IgD-negative memory B cell (primary cell): ENCODE measurements around the gene GDF9. TPM values are rescaled to one million over a fixed set of nuclear protein-coding genes. Genes with fewer than 3 reads are reported as not detected.

Source experiments
- H3K27ac Mint-ChIP-seq, 3 donors: one replicate each; pipeline ENCODE4 v1.8.0; 2020 to 2022; ENCODE audit warnings: mild to moderate bottlenecking in 3 of 3, mixed read lengths in 3 of 3, moderate library complexity in 1 of 3
- H3K27me3 Mint-ChIP-seq: one replicate; pipeline ENCODE4 v1.8.0; 2021; ENCODE audit warnings: mixed read lengths
- H3K36me3 Mint-ChIP-seq: one replicate; pipeline ENCODE4 v1.8.0; 2020; ENCODE audit warnings: mild to moderate bottlenecking, mixed read lengths
- H3K4me1 Mint-ChIP-seq, 3 donors: one replicate each; pipeline ENCODE4 v1.8.0; 2020 to 2022; ENCODE audit warnings: mixed read lengths in 3 of 3, mild to moderate bottlenecking in 1 of 3
- H3K4me3 Mint-ChIP-seq, 4 donors: one replicate each; pipeline ENCODE4 v1.8.0; 2020 to 2022; ENCODE audit warnings: mild to moderate bottlenecking in 4 of 4, mixed read lengths in 4 of 4, moderate library complexity in 3 of 4
- H3K9me3 Mint-ChIP-seq, 3 donors: one replicate each; pipeline ENCODE4 v1.8.0; 2020 to 2021; ENCODE audit warnings: mixed read lengths in 3 of 3, mild to moderate bottlenecking in 1 of 3
- polyA plus RNA-seq: library from polyadenylated mRNA; unstranded; fragments of 300-500 nt; fragmentation: Illumina TruSeq; gene quantifications from one replicate; pipeline ENCODE4 v1.2.3, GENCODE V29; 2021

Gene GDF9
- polyA plus RNA-seq, 1 donor from 2014 or later, result not detected

GRCh38 chr5:132834057-132834456 is 32.2 kb downstream of the GDF9 start:
- Mint-ChIP-seq H3K27me3 (peaks cover 6% of the 10 kb centered on the region), H3K27ac (no peak overlapping the region), H3K36me3 (no peaks in the 10 kb centered on the region), H3K4me3 (no peak overlapping the region), H3K4me1 (peaks cover 5 to 6% (median 5%) of the 10 kb centered on the region in 3 donors), H3K9me3 (no peaks in the 10 kb centered on the region)

GRCh38 chr5:132832612-132833011 is 33.7 kb downstream of the GDF9 start:
- H3K4me3 Mint-ChIP-seq, result peak overlapping the region; percentile 49 to 82 (median 55)
- H3K9me3 Mint-ChIP-seq, result no peaks in the 10 kb centered on the region
- no peaks in the 10 kb centered on the region for H3K36me3 Mint-ChIP-seq
- peak overlapping the region in 1 of 3 donors; percentile 60 for H3K27ac Mint-ChIP-seq
- H3K4me1 Mint-ChIP-seq, result peaks cover 5 to 6% (median 5%) of the 10 kb centered on the region in 3 donors
- peaks cover 10% of the 10 kb centered on the region for H3K27me3 Mint-ChIP-seq

GRCh38 chr5:132831095-132831860 is 35.0 kb downstream of the GDF9 start:
- Mint-ChIP-seq H3K27ac (peak overlapping the region in 2 of 3 donors; percentile 54 to 69), H3K4me3 (peak overlapping the region; percentile 76 to 93 (median 87)), H3K36me3 (no peaks in the 10 kb centered on the region), H3K27me3 (peaks cover 22% of the 10 kb centered on the region), H3K9me3 (no peaks in the 10 kb centered on the region), H3K4me1 (peaks cover 5 to 6% (median 5%) of the 10 kb centered on the region in 3 donors)

- Mint-ChIP-seq H3K36me3 (no peaks in the 10 kb centered on the region), H3K27me3 (peaks cover 25% of the 10 kb centered on the region), H3K4me1 (peaks cover 5 to 6% (median 5%) of the 10 kb centered on the region in 3 donors)
Measured at GRCh38 chr5:132830436-132831094, 35.7 kb downstream of the GDF9 start, which contains the start of gene SHROOM1. Gene SHROOM1, minus strand, starts transcription at chr5:132830647. Its CDS starts 4,507 bp downstream, at chr5:132826140.

DNA sequence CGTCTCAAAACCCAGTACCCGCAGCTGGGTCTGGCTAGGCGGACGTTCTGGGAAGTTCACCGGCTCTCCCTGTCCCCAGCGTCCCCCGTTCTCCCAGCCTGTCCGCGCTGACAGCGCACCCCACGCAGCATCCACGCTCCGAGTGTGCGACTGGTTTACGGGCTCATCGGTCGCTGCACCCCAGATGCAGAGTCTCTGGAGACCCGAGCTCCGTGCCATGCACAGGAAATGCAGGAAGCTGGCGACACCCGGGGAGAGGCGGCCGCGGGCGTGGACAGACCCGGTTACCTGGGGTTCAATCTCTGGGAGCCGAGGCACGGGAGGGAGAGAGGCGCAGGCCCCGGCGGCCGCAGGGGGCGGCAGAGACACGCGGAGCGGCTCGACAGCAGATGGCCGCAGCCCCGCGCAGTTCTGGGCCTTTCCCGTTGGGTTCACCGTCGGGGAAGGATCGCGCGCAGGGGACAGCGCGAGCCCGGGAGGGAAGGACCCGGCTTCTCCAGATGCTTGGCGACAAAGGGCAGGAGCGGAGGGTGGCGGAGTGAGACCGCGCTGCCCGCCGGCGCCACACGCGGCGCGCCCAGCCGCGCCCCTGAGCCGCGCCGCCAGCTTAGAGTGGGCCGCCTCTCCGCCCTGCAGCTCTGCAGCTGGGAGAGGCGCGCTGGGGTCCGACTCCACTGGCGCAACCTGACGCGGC is 36.4 kb downstream of the GDF9 start:
- H3K4me1 Mint-ChIP-seq, result peaks cover 5 to 6% (median 5%) of the 10 kb centered on the region in 3 donors
- H3K27ac Mint-ChIP-seq, result peak overlapping the region; percentile 62 to 93 (median 82)
- peaks cover 25% of the 10 kb centered on the region for H3K27me3 Mint-ChIP-seq
- peak overlapping the region; percentile 88 to 95 (median 93) for H3K4me3 Mint-ChIP-seq
- no peaks in the 10 kb centered on the region for H3K36me3 Mint-ChIP-seq
- no peaks in the 10 kb centered on the region for H3K9me3 Mint-ChIP-seq

More at GRCh38 chr5:132830436-132831094, 35.7 kb downstream of the GDF9 start, which contains the start of gene SHROOM1:
- H3K27ac Mint-ChIP-seq, result peak within 1 kb of the TSS; percentile 69 to 93 (median 82)
- H3K4me3 Mint-ChIP-seq, result peak within 1 kb of the TSS; percentile 88 to 95 (median 93)
- no peaks in the 10 kb centered on the region for H3K9me3 Mint-ChIP-seq

DNA sequence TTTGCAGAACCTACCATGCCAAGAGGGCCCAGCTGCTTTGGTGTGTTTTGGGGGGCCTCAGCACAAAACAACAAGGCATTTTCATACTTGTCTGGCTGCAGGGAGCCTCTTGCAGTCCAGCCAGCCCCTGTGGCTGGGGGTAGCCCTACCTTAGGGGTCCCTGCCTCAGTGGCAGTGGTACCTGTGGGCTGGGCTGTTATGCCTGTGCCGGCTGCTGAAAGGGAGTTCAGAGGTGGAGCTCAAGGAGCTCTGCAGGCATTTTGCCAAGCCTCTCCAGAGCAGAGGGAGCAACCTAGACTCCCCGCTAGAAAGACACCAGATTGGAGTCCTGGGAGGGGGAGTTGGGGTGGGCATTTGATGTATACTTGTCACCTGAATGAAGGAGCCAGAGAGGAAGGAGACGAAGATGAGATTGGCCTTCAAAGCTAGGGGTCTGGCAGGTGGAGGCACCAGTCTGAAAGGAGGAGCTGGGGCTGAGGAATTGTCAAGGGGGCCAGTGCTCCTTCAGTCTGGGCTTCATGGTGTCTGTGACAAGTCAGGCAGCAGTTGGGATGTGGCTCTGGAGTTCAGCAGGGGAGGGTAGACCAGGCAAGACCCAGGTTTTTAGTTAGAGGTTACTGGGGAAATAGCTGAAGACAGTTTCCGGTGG is 37.3 kb downstream of the GDF9 start:
- no peaks in the 10 kb centered on the region for H3K36me3 Mint-ChIP-seq
- peaks cover 28% of the 10 kb centered on the region for H3K27me3 Mint-ChIP-seq
- no peaks in the 10 kb centered on the region for H3K9me3 Mint-ChIP-seq
- H3K27ac Mint-ChIP-seq, result peak overlapping the region in 2 of 3 donors; percentile 29 to 71
- H3K4me3 Mint-ChIP-seq, result peak overlapping the region; percentile 66 to 88 (median 72)
- H3K4me1 Mint-ChIP-seq, result peaks cover 5 to 6% (median 5%) of the 10 kb centered on the region in 3 donors

GRCh38 chr5:132827943-132828673 is 38.2 kb downstream of the GDF9 start:
- Mint-ChIP-seq H3K27me3 (peaks cover 30% of the 10 kb centered on the region), H3K27ac (no peak overlapping the region), H3K9me3 (no peaks in the 10 kb centered on the region), H3K4me3 (peak overlapping the region in 2 of 4 donors; percentile 52 to 88), H3K4me1 (peaks cover 5 to 6% (median 5%) of the 10 kb centered on the region in 3 donors), H3K36me3 (no peaks in the 10 kb centered on the region)

DNA sequence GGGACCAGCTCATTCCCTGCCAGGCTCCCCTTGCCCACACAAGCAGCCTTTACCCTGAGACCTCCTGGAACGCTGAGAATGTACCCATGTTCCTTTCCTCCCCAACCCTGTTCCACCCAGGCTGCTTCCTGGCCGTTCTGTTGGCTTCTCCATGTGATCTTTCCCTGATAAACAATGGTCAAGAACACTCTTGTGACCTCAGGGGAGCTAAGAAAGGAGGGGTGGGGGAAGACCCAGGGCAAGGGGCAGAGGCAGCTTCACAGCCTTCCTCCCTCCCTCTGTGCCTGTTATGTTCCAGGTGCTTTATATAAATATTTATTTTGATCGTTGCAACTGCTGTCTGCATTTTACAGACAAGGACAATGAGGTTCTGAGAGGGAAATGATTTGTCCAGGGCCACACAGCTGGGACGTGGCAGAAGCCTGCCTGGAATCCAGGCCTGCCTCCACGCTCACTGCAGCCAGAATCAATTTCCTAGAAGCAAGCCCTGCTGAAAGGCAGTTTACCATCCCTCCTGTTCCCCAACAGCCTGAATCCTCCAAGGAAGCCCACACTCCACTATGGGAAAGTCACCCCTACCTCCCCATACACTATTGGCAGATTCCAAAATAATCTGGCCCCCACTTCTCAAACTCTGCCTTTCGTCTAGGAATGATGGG is 39.7 kb downstream of the GDF9 start:
- peak overlapping the region in 1 of 3 donors; percentile 53 for H3K27ac Mint-ChIP-seq

GRCh38 chr5:132825834-132826391 is 40.4 kb downstream of the GDF9 start:
- no peak overlapping the region for H3K4me3 Mint-ChIP-seq
- H3K27ac Mint-ChIP-seq, result peak overlapping the region in 1 of 3 donors; percentile 53
- no peaks in the 10 kb centered on the region for H3K36me3 Mint-ChIP-seq
- peaks cover 0 to 6% (median 4%) of the 10 kb centered on the region in 3 donors for H3K4me1 Mint-ChIP-seq
- no peaks in the 10 kb centered on the region for H3K9me3 Mint-ChIP-seq
- peaks cover 34% of the 10 kb centered on the region for H3K27me3 Mint-ChIP-seq

More for the DNA sequence above, 39.7 kb downstream of the GDF9 start:
- H3K4me3 Mint-ChIP-seq, result peak overlapping the region in 3 of 4 donors; percentile 1 to 88 (median 74)
- H3K36me3 Mint-ChIP-seq, result no peaks in the 10 kb centered on the region
- H3K4me1 Mint-ChIP-seq, result peaks cover 4 to 6% (median 5%) of the 10 kb centered on the region in 3 donors
- H3K27me3 Mint-ChIP-seq, result peaks cover 34% of the 10 kb centered on the region
- H3K9me3 Mint-ChIP-seq, result no peaks in the 10 kb centered on the region

- H3K27me3 Mint-ChIP-seq, result peaks cover 37% of the 10 kb centered on the region
Measured at GRCh38 chr5:132825033-132825833, 41.0 kb downstream of the GDF9 start.

DNA sequence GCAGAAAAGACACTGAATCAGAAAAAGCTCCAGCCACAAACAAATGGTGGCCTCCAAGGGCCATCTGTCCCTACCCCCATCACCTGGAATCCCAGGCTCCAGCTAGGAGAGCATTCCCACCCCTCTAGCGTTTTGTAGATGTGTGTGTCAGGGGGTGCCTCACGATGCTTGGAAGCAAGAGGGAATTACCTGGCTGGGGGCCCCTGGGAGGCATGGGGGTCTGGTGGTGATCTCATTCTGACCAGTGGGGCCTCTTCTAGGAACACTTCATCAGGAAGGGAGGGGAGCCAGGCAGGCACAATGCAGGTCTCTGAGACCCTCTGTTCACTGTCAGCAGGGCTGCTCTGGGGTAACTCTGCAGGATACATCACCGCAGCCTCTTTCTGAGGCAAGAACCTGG is 41.8 kb downstream of the GDF9 start:
- H3K4me3 Mint-ChIP-seq, result peak overlapping the region in 3 of 4 donors; percentile 12 to 74 (median 23)
- no peaks in the 10 kb centered on the region for H3K36me3 Mint-ChIP-seq
- H3K27me3 Mint-ChIP-seq, result peaks cover 39% of the 10 kb centered on the region
- H3K27ac Mint-ChIP-seq, result no peak overlapping the region
- peaks cover 2 to 11% (median 6%) of the 10 kb centered on the region in 3 donors for H3K4me1 Mint-ChIP-seq
- no peaks in the 10 kb centered on the region for H3K9me3 Mint-ChIP-seq

More at GRCh38 chr5:132825033-132825833, 41.0 kb downstream of the GDF9 start:
- Mint-ChIP-seq H3K4me3 (peak overlapping the region in 2 of 4 donors; percentile 12), H3K27ac (no peak overlapping the region), H3K9me3 (no peaks in the 10 kb centered on the region), H3K4me1 (peaks cover 0 to 9% (median 5%) of the 10 kb centered on the region in 3 donors), H3K36me3 (no peaks in the 10 kb centered on the region)

GRCh38 chr5:132823481-132824050 is 42.7 kb downstream of the GDF9 start:
- Mint-ChIP-seq H3K27me3 (peaks cover 36% of the 10 kb centered on the region), H3K27ac (no peak overlapping the region), H3K4me1 (peaks cover 7 to 9% (median 8%) of the 10 kb centered on the region in 3 donors), H3K4me3 (no peak overlapping the region), H3K36me3 (no peaks in the 10 kb centered on the region), H3K9me3 (no peaks in the 10 kb centered on the region)
